Stomach (tissue), 4 donors: Measurements from ENCODE around the gene CIRBP.

Experiments
- CTCF ChIP-seq, 7 experiments: fragments of 450-650 bp in 4 of 7; fragments of 200-600 bp in 3 of 7; sonication (generic) in 3 of 7; IDR thresholded peaks; one replicate each; pipeline ENCODE4 v1.5.1; 2016 to 2019; ENCODE audit warnings: antibody characterized with exemption in 7 of 7, control low read depth in 2 of 7, mild to moderate bottlenecking in 1 of 7
- POLR2AphosphoS5 ChIP-seq, 3 donors: sonication (generic); formaldehyde crosslinking; IDR thresholded peaks; one replicate each; pipeline ENCODE4 v1.6.1; 2016; ENCODE audit warnings: antibody characterized with exemption in 3 of 3

GRCh38 chr19:1289686-1290025 lies 20.5 kb downstream of the CIRBP start:
- TF ChIP-seq CTCF (IDR thresholded peaks at IDR 0.05) (no peak), POLR2AphosphoS5 (IDR thresholded peaks at IDR 0.05) (no peak)
